ENCODE data around the gene FOXP1.

DNA sequence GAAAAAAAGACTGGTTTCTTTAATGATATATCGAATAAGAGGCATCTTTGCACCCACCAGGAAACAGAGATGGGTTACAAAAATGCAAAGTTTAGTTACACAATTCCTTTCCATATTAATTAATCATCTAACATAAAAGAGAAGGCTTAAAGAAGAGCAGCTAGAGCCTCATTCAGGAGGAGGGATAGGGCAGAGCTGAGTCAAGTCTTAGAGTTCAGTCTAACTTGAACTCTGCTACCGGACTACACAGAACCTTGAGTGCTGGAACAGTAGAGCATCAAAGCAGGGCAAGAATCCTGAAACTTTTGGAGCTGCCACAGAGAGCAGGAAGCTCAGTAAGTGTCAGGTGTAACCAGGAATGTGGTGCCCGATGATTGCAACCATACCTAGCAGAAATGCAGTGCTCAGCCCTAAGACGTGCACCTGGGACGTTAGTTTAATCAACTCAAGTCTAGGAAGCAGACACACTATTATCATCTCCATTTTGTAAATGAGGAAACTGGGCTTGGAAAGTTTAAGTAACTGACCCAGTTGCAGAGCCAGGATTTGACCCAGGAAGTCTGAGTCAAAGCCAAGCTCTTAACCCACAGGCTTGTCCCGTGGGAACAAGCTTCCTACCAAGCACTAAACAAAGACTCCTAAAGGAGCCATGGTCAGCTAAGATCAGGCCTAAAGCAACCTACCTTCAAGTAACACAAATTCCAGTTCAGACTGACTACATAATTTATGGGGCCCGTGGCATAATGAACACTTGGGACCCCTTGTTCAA is 187.4 kb downstream of the FOXP1 start:
- TF ChIP-seq, protein P1, sequence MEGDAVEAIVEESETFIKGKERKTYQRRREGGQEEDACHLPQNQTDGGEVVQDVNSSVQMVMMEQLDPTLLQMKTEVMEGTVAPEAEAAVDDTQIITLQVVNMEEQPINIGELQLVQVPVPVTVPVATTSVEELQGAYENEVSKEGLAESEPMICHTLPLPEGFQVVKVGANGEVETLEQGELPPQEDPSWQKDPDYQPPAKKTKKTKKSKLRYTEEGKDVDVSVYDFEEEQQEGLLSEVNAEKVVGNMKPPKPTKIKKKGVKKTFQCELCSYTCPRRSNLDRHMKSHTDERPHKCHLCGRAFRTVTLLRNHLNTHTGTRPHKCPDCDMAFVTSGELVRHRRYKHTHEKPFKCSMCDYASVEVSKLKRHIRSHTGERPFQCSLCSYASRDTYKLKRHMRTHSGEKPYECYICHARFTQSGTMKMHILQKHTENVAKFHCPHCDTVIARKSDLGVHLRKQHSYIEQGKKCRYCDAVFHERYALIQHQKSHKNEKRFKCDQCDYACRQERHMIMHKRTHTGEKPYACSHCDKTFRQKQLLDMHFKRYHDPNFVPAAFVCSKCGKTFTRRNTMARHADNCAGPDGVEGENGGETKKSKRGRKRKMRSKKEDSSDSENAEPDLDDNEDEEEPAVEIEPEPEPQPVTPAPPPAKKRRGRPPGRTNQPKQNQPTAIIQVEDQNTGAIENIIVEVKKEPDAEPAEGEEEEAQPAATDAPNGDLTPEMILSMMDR (IDR thresholded peaks at IDR 0.05; ENCODE audit: insufficient read depth, low read length, poor library complexity, severe bottlenecking), result no peak
- no peak for TF ChIP-seq EZH2phosphoT487 (conservative IDR thresholded peaks at IDR 0.05; ENCODE audit: low read length)

Data from SU-DHL-6 (cell line).